ENCODE measurements around the gene UBE2L5. TPM values are rescaled to one million over a fixed set of nuclear protein-coding genes. Genes with fewer than 3 reads are reported as not detected.

Gene UBE2L5
- total RNA-seq, 4 donors from 2014 or later = 1.6 TPM; not detected in 3

DNA sequence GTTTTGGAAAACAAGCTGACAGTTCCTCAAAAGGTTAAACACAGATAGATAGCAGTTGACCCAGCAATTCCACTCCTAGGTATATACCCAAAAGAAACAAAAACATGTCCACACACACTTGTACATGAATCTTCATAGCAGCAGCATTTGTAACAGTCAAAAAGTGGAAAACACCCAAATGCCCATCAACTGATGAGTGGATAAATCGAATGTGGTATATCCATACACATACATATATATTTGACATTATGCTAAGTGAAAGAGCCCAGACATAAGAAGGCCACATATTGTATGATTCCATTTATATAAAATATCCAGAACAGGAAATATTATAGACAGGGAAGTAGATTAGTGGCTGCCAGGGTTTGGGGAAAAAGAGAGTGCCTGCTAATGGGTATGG, 51.4 kb downstream of the UBE2L5 start:
- TF ChIP-seq, protein P1, sequence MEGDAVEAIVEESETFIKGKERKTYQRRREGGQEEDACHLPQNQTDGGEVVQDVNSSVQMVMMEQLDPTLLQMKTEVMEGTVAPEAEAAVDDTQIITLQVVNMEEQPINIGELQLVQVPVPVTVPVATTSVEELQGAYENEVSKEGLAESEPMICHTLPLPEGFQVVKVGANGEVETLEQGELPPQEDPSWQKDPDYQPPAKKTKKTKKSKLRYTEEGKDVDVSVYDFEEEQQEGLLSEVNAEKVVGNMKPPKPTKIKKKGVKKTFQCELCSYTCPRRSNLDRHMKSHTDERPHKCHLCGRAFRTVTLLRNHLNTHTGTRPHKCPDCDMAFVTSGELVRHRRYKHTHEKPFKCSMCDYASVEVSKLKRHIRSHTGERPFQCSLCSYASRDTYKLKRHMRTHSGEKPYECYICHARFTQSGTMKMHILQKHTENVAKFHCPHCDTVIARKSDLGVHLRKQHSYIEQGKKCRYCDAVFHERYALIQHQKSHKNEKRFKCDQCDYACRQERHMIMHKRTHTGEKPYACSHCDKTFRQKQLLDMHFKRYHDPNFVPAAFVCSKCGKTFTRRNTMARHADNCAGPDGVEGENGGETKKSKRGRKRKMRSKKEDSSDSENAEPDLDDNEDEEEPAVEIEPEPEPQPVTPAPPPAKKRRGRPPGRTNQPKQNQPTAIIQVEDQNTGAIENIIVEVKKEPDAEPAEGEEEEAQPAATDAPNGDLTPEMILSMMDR (IDR thresholded peaks at IDR 0.05) = no peak
- DNase-seq (ENCODE audit: low spot score) = no peak
- no peak for ATAC-seq (ENCODE audit: low FRiP score)

DNA sequence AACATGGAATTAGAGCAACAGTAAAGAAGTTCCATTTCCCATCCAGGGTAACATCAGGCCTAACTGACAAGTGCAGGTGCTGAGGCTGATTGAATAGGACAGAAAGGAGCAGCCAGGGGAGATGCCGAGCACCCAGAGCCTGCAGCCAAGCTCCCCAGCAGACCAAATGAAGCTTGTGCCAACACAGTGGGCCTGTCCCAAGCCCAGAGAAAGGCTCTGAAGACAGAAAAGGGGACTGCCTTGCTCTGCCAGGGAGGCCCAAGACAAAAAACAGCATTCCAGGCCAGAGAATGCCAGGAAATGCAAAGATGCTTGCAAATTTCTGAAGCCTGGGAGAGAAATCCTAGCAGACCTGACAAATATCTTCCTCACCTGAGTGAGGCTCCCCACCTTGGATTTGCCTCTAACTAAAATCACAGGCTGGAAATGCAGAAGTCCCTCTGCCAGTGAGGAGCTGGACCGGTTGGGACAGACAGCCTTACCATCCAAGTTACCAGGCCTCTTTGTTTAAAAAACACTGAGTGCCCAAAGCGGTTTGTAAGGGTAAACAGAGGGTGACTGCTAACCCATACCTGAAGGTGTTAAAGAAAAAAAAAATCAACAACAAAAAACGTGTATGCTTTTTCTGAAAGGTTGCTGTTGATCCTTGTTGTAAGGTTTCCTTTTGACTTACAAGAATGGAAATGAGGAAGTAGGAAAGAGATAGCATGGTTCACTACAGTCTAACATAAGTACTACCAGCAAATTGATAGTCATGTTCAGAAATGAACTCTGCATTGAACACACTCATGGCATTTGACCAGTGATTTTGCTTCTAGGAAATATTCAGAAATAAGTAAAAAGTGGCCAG, 55.3 kb downstream of the UBE2L5 start:
- ATAC-seq (ENCODE audit: low FRiP score) (no peak), DNase-seq (ENCODE audit: low spot score) (no peak)
- TF ChIP-seq, protein P1 (IDR thresholded peaks at IDR 0.05) = no peak

Other genes starting within 250 kb of the UBE2L5 start
- gene KATNAL1, start 114.9 kb upstream of the UBE2L5 start, total RNA-seq = 10 to 100 TPM in 3 of 4 donors, 1 to 10 TPM in 1; 8.9 to 27.6 (median 21.4) TPM
- gene HMGB1, start 43.4 kb downstream of the UBE2L5 start, total RNA-seq = 100 to 1,000 TPM; 209 to 262 (median 236) TPM
- gene USPL1, start 195.4 kb downstream of the UBE2L5 start, total RNA-seq = 10 to 100 TPM; 29.2 to 33.9 (median 32.6) TPM

Measured in omental fat pad (tissue), 4 donors.